Astrocyte (in vitro differentiated cells and primary cell): ENCODE results near the gene GIMAP7.
"Not testable (repeated sequence)": the region's sequence is repeated elsewhere in the genome, so short reads cannot be mapped to it uniquely, and the experiment has no call there.

ENCODE experiments used
- CTCF ChIP-seq: IDR thresholded peaks from 2 replicates; pipeline ENCODE4 v1.5.1; 2011; ENCODE audit warnings: low read depth, mild to moderate bottlenecking, inconsistent platforms, low read length, moderate library complexity; ENCODE audit not compliant: insufficient read depth
- EZH2 ChIP-seq: IDR thresholded peaks from 2 replicates; pipeline ENCODE4 v1.6.1; 2012; ENCODE audit warnings: mild to moderate bottlenecking, low read length, inconsistent platforms; ENCODE audit not compliant: insufficient read depth

- not testable (repeated sequence) for TF ChIP-seq CTCF, EZH2
Observed at GRCh38 chr7:150483514-150483913, 31.2 kb upstream of the GIMAP7 start.
